Measurements from ENCODE around the gene MAN1B1.

The MAN1B1 gene

DNA sequence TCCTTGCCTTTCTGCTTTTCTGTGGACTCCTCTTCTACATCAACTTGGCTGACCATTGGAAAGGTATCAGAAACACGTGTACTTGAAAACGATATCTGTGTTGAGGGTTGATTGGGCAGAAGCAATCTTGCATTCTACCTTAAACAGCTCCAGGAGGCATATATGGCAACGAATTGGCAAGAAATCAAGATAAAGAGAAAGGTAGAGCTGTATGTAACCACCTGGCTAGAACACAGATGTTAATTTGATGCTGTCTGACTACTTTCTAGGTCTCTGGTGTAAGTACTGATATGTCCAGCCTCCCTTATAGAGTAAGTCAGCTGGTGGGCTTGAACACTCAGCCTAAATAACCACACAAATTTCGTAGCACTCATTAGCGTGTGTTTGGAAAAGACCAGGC lies 1.3 kb downstream of the MAN1B1 start:
- no peak for DNase-seq

DNA sequence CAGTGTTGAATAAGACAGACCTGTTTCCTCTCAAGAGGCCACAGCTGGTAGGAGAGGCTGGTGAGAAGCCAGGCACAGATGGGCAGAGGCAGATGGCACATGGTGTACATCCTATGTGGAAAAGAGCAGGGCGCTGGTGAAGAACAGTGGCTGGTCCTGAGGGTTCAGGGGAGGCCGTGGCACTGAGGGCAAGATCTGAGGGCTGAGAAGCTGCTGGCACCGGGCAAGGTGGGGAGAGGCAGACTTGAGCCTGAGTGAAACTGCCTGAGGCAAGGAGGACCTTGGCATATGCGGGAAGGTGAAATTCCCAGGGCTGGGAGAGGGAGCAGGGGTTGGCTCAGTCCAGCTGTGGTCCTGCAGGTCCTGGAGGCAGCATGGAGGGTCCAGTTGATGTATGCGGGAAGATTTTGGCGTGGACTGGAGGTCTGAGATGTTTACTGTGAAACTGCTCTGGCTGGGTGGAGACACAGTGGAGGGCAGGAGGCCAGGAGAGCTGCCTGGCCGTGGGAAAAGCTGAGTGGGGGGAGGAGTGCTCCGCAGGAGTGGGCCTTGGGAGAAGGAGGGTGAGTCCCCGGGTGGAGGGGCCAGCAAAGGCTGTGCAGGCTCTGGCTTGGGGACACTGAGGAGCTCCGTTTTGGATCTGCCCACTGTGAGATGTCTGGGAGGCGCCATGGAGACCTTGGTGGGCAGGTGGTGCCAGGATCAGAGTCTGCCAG lies 2.6 kb downstream of the MAN1B1 start:
- DNase-seq = peak; percentile 89 to 95

DNA sequence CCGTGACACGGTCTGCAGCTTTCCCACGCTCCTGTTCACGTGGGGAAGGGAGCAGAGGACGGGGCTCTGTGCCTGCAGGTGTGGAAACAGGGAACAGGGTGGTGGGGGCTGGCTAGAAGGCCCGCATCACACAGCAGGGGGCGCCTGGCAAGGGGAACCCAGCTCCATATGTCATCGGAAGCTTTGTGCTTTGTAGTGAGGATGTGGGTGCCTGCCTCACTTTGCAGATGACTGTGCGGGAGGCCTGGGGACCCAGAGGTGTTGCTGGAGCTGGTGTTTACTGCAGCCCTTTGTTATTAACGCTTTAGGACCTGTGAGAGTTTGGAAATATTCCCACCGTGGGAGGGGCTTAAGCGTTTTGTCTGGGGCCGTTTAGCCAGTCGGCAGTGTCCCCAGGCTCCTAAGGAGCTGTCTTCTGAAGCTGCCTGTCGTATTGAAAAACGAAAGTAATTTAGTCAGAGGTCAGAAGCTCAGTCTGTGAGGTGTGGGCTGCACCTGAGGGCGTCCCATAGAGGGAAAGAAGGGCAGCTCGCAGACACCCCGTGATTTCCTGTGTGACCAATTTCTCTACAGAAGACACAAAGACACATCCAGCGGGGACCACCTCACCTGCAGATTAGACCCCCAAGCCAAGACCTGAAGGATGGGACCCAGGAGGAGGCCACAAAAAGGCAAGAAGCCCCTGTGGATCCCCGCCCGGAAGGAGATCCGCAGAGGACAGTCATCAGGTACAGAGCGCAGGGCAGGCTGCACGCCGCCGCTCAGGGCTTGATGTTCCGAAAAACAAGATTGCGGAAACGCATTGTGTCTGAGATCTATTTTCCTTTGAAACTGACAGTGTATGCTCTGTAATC lies 9.1 kb downstream of the MAN1B1 start:
- peak; percentile 19 to 63 for DNase-seq

DNA sequence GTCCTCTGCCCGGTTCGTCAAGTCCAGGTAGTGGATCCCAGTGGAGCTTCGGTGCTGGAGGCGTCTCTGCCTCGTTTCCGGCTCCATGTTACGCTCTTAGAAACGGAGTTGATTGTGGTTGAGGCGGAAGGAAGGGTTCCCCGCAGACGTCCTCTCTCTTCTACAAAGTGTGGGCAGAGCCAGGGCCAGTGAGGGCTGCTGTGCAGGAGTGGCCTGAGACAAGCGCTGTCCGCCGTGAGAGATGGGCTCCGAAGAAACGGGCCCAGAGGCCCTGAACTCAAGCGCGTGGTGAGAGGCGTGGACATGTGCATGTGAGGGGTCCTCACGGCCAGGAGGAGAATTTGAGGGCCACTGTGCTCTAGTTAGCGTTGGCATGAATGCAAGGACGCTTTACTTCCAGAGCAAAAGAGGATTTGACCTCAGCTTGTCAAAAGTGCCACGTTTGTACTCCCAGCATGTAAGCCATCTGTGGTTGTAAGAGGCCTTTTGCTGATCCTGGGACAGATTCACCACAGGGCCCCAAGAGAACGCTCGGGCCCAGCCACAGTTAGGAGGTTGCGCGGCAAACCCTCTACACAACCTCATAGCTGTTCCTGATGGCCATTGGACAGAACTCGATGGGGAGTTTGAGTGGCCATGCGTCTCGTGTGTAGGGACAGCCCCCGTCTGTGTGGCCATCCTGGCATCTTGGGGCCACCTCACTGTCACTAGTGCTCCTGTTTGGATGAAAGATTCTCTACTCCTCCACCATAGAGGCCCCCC lies 10.2 kb downstream of the MAN1B1 start:
- no peak for DNase-seq

DNA sequence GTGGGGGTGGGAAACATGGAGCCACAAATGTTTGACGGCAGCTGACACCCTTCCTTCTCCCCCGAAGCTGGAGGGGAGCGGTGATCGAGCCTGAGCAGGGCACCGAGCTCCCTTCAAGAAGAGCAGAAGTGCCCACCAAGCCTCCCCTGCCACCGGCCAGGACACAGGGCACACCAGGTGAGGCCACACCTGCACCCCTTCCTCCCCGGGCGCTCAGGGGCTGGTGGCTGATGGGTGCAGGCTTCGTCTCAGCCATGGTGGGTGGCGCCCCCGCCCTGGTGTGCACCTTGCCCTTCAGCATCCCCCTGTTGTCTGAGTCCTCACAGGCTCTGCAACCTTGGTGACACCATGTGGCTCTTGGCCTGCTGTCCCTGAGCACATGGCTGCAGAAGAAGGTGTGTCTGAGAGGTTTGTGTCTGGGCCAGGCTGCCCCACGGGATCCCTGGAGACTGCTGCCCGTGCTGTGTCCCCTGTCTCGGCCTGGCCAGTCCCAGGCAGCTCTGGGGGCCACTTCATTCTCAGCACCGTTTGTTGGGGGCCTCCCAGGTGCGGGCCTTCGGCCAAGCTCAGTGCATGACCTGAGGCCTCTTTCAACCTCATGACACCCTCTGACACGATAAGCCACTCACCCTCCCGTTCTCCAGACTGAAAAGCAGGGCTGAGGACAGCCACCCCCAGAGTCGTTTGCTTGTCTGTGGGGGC lies 11.1 kb downstream of the MAN1B1 start:
- no peak for DNase-seq

DNA sequence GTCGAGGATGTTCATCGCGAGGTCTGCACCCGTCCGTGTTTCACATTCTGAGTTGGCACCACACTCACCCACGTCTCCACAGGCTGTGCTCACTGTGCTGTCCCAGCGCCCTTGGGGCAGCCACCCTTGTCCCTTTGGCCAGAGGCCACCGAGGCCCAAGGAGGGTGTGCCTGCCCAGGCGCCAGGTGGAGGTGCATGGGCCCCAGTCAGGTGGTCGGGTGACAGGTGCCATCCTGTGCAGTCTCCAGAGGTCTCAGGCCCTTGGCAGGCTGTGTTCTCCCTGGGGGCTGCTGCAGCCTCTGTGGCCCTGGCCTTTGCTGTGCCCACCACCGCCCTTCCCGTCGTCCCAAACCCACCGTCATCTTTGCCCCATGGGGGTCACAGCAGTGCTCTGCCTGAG lies 12.4 kb downstream of the MAN1B1 start:
- no peak for DNase-seq

DNA sequence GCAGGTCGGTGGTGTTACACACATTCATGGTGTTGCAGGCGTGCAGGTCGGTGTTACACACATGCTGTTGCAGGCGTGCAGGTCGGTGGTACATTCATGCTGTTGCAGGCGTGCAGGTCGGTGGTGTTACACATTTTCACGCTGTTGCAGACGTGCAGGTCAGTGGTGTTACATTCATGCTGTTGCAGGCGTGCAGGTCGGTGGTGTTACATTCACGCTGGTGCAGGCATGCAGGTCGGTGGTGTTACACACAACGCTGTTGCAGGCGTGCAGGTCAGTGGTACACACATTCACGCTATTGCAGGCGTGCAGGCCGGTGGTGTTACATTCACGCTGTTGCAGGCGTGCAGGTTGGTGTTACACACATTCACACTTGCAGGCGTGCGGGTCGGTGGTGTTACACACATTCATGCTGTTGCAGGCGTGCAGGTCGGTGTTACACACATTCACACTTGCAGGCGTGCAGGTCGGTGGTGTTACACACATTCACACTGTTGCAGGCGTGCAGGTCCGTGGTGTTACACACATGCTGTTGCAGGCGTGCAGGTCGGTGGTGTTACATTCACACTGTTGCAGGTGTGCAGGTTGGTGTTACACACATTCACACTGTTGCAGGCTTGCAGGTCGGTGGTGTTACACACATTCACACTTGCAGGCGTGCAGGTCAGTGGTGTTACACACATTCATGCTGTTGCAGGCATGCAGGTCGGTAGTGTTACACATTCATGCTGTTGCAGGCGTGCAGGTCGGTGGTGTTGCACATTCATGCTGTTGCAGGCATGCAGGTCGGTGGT lies 16.6 kb downstream of the MAN1B1 start:
- no peak for DNase-seq

DNA sequence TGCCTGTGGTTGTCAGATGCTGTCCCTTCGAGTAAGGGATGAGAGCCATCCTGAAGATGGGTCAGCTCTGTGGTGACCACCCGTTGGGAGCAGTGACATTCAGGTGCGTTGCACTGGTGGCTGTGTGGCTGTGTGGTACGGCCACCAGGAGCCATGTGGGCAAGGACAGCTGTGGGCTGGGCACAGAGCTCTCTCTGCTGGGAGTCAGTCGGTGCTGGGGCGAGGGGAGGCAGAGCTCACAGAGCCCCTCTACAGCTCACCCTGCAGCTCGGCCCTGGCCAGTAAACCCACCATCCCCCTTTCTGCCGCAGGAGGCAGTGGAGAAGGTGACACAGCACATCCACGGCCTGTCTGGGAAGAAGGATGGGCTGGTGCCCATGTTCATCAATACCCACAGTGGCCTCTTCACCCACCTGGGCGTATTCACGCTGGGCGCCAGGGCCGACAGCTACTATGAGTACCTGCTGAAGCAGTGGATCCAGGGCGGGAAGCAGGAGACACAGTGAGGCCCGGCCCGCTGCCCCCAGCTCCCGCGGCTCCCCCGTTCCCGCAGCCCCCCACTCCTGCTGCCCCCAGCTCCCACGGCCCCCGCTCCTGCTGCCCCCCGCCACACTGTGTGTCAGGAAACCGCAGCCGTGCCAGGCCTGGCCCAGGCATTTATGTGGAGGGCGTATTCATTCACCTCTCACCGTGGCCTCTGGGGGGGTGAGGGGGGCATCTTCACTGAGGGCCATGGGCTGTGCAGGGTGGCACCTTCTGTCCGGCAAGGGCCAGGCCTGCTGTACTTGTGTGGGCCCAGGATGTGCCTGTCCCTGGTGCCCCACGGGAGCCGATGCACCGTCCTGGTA lies 19.3 kb downstream of the MAN1B1 start:
- DNase-seq = no peak

DNA sequence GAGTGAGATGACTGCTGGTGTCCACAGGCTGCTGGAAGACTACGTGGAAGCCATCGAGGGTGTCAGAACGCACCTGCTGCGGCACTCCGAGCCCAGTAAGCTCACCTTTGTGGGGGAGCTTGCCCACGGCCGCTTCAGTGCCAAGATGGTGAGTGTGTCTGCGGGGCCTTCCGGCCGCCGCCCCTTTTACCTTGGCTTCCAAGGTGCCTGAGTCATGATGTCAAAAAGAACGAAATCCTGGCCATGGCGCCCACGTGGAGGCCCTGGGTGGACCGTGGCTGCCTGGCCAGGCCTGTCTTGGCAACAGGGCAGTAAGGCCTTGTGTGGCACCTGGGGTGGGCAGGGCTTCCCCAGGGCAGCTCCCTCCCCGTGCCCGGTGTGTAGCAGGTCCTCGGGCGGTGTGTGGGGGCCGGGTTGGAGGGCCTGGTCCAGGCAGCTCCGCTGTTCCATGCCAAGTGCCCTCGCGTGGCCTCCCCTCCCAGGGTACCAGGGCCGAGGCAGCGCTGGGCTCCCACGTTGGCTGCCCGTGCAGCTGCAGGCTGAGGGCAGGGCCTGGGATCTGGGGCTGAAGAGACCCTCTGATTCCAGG lies 20.0 kb downstream of the MAN1B1 start:
- DNase-seq = no peak

DNA sequence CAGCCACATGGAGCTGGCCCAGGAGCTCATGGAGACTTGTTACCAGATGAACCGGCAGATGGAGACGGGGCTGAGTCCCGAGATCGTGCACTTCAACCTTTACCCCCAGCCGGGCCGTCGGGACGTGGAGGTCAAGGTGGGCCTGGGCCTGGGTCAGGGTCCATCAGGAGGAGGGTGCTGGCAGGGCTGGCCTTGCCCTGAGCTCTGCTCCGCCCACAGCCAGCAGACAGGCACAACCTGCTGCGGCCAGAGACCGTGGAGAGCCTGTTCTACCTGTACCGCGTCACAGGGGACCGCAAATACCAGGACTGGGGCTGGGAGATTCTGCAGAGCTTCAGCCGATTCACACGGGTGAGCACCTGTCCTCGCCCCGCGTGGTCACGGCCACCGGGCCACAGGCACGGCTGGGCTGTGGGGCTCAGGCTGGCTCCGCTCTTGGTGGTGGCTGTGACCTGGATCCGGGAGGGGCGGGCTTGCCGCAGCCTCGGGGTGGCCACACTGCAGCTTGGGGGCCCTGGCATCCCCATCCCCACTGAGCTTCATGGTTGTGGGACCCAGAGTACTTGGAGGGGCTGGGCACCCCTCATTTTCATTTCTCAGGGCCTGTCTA lies 20.6 kb downstream of the MAN1B1 start:
- DNase-seq = no peak

DNA sequence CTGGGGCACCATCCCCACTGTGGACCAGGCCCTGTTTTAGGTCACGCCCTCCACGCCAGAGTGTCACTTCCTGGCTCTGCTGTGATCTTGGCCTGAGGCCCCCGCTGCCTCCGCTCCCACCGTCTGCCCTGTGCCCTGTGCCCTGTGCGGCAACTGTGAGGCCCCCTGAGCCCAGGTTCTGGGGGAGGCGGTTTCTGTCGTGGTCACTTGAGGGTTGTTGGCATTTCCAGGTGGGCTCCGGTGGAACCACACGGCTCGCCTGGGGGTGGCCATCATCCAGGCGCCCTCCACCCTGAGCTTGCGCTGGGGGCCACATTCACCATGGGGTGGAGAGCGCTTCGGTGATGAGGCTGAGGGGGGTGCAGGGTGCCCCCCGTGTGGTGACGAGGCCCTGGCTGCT lies 21.2 kb downstream of the MAN1B1 start:
- no peak for DNase-seq

DNA sequence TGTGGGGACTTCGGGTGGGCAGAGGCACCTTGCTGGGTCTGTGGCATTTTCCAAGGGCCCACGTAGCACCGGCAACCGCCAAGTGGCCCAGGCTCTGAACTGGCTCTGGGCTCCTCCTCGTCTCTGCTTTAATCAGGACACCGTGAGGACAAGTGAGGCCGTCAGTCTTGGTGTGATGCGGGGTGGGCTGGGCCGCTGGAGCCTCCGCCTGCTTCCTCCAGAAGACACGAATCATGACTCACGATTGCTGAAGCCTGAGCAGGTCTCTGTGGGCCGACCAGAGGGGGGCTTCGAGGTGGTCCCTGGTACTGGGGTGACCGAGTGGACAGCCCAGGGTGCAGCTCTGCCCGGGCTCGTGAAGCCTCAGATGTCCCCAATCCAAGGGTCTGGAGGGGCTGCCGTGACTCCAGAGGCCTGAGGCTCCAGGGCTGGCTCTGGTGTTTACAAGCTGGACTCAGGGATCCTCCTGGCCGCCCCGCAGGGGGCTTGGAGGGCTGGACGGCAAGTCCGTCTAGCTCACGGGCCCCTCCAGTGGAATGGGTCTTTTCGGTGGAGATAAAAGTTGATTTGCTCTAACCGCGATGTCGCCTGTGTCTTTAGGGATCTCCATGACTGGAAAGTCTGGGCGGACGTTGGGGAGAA lies 21.9 kb downstream of the MAN1B1 start:
- DNase-seq = no peak

DNA sequence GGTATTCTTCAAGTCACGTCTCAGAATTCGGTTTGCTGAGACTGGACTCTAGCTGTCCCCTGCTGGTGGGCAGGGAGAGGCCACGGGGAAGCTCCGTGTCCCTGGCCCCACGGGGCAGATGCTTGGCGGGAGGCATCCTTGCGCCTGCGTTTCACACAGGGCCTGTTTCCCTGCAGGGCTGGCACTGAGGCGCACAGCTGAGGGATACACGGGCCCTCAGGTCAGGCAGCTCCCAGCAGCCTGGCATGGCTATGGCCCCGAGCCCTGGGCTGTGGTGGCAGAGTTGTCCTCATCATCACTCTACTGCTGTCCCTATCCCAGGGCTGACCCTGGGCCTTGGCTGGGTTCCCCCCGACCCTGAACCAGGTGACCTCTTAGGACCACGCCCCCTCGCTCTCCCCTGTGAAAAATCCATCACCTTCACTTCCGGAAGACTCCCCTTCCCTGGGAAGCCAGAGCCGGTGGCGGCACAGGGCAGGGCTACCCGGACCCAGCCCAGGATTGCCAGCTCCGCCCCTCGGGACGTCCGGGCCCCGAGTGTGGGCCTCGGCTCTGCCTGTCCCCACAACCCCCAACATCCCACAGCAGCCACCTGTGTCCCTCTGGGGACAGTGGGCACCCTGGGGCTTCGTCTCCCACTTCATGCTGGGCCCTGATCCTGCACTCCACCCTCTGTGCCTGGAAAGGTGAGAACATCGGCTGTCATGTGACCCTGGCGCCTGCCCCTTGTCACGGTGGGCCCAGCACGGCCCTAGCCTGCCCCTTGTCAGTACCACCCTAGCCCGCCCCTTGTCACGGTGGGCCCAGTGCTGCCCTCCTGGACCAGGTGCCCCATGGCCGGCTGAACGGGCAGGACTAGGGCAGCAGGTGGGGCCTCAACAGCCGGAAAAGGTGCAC lies 22.7 kb downstream of the MAN1B1 start:
- DNase-seq = no peak

DNA sequence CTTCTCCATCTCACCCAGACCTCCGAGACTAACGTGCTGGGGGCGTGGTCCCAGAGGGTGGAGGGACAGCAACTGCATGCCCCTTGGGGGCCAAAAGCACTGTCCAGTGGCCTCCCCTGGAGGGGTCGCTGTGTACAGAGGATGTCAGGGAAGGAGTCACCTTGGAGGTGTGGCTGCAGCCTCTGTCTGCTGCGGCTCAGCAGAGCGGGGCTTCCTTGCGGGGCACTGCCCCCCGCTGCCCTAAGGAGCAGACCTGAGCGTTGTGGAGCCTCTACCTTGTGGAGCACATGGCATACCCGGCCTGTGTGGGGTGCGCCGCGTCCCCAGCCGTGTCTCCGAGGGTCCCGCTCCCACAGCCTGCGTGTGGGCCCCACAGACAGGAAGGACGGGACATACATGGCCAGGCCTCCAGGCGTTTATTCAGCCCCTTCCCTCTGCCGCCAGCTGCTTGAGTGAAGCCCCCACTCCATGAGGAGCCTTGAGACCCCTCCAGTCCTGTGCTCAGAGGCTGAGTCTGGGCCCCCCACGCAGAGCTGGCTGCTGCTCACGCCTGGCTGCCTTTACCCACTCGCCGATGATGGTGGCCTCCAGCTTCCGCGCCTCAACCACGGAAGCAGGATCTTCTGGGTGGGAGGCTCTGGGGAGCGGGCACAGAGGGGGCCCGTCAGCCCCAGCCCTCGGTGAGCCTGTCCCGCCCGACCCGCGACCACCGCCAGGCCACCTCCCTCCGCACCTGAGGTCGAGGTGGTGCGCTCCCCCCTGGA lies 23.5 kb downstream of the MAN1B1 start:
- DNase-seq = no peak

DNA sequence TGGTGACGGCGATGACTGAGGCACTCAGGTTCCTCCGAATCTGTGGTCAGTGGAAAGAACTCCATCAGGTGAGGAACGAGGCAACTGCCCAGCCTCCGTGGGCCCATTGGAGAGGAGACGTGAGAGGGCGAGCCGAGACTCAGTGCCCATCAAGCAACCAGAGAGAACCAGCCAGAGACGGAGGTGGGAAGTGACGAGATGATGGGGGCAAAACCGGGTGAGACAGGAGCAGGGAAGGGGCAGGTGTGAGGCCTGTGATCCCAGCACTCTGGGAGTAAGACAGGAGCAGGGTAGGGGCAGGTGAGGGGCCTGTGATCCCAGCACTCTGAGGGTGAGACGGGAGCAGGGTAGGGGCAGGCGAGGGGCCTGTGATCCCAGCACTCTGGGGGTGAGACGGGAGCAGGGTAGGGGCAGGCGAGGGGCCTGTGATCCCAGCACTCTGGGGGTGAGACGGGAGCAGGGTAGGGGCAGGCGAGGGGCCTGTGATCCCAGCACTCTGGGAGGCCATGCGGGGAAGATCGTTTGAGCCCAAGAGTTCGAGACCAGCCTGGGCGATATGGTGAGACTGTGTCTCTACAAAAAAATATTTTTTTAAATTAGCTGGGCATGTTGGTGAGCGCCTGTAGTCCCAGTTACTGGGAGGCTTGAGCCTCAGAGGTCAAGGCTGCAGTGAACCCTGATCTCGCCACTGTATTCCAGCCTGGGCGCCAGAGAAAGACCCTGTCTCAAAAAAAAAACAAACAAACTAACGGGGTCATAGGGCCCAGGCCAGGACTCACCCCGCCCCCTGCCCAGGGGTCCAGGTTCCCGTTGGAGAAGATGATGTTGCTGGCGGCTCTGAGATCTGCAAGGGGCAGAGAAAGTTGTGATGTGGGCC lies 24.4 kb downstream of the MAN1B1 start:
- DNase-seq = no peak

DNA sequence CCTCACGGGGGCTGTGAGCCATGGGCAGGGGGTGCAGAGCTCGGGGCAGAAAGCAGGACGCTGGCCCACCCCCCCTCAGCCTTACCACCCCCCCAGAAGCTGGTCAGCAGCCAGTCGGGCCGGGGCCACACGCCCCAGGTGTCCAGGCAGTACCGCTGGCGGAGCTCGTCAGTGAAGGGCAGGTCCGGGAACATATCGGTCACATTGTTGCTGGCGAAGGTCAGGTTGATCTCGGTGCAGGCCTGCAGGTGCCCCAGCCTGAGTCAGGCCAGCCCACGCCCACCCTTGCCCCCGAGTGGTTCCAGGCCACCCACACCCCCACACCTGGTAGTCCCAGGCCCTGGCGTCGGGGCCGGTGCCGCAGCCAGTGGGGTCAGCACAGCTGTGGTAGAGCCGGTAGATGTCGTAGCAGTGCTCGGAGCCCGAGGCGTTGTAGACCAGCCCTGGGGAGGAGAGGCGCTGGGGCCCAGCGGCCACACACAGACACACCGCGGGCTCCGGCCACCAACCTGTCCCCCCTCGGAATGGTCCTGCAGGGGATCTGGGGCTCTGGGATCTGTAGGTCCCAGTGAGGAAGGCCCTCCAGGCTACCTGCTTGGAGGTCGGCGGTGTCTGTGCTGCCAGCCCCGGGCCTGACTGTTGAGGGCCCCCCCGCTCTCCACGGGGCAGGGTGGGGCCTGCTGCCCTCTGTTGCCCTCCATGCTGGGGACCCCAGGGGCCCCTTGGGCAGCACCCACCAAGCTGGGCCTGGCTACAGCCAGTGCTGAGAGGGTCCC lies 25.2 kb downstream of the MAN1B1 start:
- DNase-seq = no peak

Measured in NCI-H524 (cell line).